HepG2 (cell line): ENCODE measurements around the gene SMPD3. TPM values are rescaled to one million over a fixed set of nuclear protein-coding genes. Genes with fewer than 3 reads are reported as not detected.

Experiments
- BCL3 ChIP-seq: sonication (generic); formaldehyde crosslinking; IDR thresholded peaks from 2 replicates; pipeline ENCODE4 v1.5.1; 2020; ENCODE audit warnings: mild to moderate bottlenecking, missing genetic modification reagents, moderate library complexity
- CCDC6 ChIP-seq: sonication (generic); formaldehyde crosslinking; IDR thresholded peaks from 2 replicates; pipeline ENCODE4 v1.8.1; 2022; ENCODE audit warnings: mild to moderate bottlenecking, missing genetic modification reagents, moderate library complexity
- HHEX ChIP-seq: IDR thresholded peaks from 2 replicates; pipeline ENCODE4 v1.6.1; 2016; ENCODE audit warnings: control low read depth
- HNRNPK ChIP-seq: fragments of 200-400 bp; formaldehyde crosslinking; IDR thresholded peaks from 2 replicates; pipeline ENCODE4 v1.6.1; 2018; ENCODE audit warnings: low read length, low read depth, moderate library complexity, mild to moderate bottlenecking; ENCODE audit not compliant: poor library complexity, severe bottlenecking
- MLXIP ChIP-seq: sonication (generic); formaldehyde crosslinking; IDR thresholded peaks from 2 replicates; pipeline ENCODE4 v1.9.0; 2021; ENCODE audit warnings: missing genetic modification reagents, borderline replicate concordance
- NFIC ChIP-seq: IDR thresholded peaks from 2 replicates; pipeline ENCODE4 v1.6.1; 2012; ENCODE audit warnings: mild to moderate bottlenecking, low read length, inconsistent platforms
- ZNF207 ChIP-seq: fragments of 450-650 bp; IDR thresholded peaks from 2 replicates; pipeline ENCODE4 v1.6.1; 2016; ENCODE audit warnings: antibody characterized with exemption, borderline replicate concordance
- ZNF318 ChIP-seq: sonication (generic); formaldehyde crosslinking; IDR thresholded peaks from 2 replicates; pipeline ENCODE4 v1.4.0; 2020; ENCODE audit warnings: mild to moderate bottlenecking, missing genetic modification reagents
- ZNF460 ChIP-seq: sonication (generic); formaldehyde crosslinking; IDR thresholded peaks from 2 replicates; pipeline ENCODE4 v1.5.1; 2020; ENCODE audit warnings: missing genetic modification reagents, mild to moderate bottlenecking, borderline replicate concordance
- ZNF557 ChIP-seq: sonication (generic); formaldehyde crosslinking; IDR thresholded peaks from 2 replicates; pipeline ENCODE4 v1.4.0; 2020; ENCODE audit warnings: missing genetic modification reagents
- ZNF577 ChIP-seq: sonication (generic); formaldehyde crosslinking; IDR thresholded peaks from 2 replicates; pipeline ENCODE4 v1.4.0; 2020; ENCODE audit warnings: mild to moderate bottlenecking, low read depth, missing genetic modification reagents, borderline replicate concordance
- ZNF644 ChIP-seq: IDR thresholded peaks from 2 replicates; pipeline ENCODE4 v1.6.1; 2016; ENCODE audit warnings: low read depth
- ZNF773 ChIP-seq: sonication (generic); formaldehyde crosslinking; IDR thresholded peaks from 2 replicates; pipeline ENCODE4 v1.4.0; 2020; ENCODE audit warnings: missing genetic modification reagents, borderline replicate concordance
- polyA plus RNA-seq, 8 experiments: library from polyadenylated mRNA; depleted of rRNA in 3 of 8; stranded (reverse) in 7 of 8; unstranded in 1 of 8; fragments of >200 nt; fragmentation: Illumina TruSeq in 4 of 8; extraction: Trizol in 4 of 8; gene quantifications; 2 replicates each; pipeline versions ENCODE4 v1.2.1 to v1.2.3, GENCODE V29; 2011 to 2016; ENCODE audit warnings: low read depth in 4 of 8, missing spikeins in 1 of 8, mixed read lengths in 1 of 8; ENCODE audit not compliant: insufficient read depth in 1 of 8
- total RNA-seq, 5 experiments: library from RNA; depleted of rRNA; stranded (reverse); fragments of >200 nt; fragmentation: Illumina TruSeq; extraction: Trizol; gene quantifications; 2 replicates each; pipeline ENCODE4 v1.2.3, GENCODE V29; 2016; ENCODE audit warnings: low read depth in 1 of 5

The SMPD3 gene
- total and polyA plus RNA-seq, 2 of the 13 experiments (the other 11 are each of a cell fraction or from before 2014, with no cell fraction given): 0.07 to 0.32 TPM

- TF ChIP-seq HNRNPK (no peak), ZNF644 (CRISPR knock-in tag) (no peak), MLXIP (CRISPR knock-in tag) (0 out of 2 replicates have a peak, but pooled peaks have one; percentile 61), ZNF557 (CRISPR knock-in tag) (peak; percentile 83; the same call in 1 of the 2 replicates), ZNF460 (no peak; the same call in 1 of the 2 replicates), BCL3 (CRISPR knock-in tag) (no peak), NFIC (no peak), ZNF207 (no peak), ZNF577 (0 out of 2 replicates have a peak, but pooled peaks have one; percentile 16), ZNF773 (peak; percentile 92; the same call in 1 of the 2 replicates), HHEX (0 out of 2 replicates have a peak, but pooled peaks have one; percentile 4), ZNF318 (0 out of 2 replicates have a peak, but pooled peaks have one; percentile 47), CCDC6 (peak; percentile 92)
Observed at GRCh38 chr16:68448360-68448970, at the start of gene SMPD3 (continued).
